Bronchial epithelial cell (primary cell): Measurements from ENCODE around the gene CAND2. TPM values are rescaled to one million over a fixed set of nuclear protein-coding genes. Genes with fewer than 3 reads are reported as not detected.
"Not testable (repeated sequence)": the region's sequence is repeated elsewhere in the genome, so short reads cannot be mapped to it uniquely, and the experiment has no call there.

Source experiments
- DNase-seq: peaks from one replicate; pipeline ENCODE4 v3.0.0-alpha.2; 2010; ENCODE audit warnings: low read depth
- FAIRE-seq: peaks from 2 replicates; lab custom pipeline; 2011; peaks lifted over from hg19 to GRCh38; lab: Jason Lieb, UNC
- H3K27me3 ChIP-seq: 2 replicates; pipeline ENCODE4 v1.5.1; 2011; ENCODE audit warnings: low read length; ENCODE audit not compliant: control insufficient read depth, insufficient read depth
- H3K36me3 ChIP-seq: 2 replicates; pipeline ENCODE4 v1.5.1; 2011; ENCODE audit warnings: low read length; ENCODE audit not compliant: control insufficient read depth, insufficient read depth
- H3K4me3 ChIP-seq: 2 replicates; pipeline ENCODE4 v1.5.1; 2011; ENCODE audit warnings: mild to moderate bottlenecking, low read depth, low read length, control low read depth
- CTCF ChIP-seq: IDR thresholded peaks from 2 replicates; pipeline ENCODE4 v1.5.1; 2011; ENCODE audit warnings: mild to moderate bottlenecking, moderate library complexity, low read length, control low read depth, inconsistent platforms; ENCODE audit not compliant: insufficient read depth, severe bottlenecking
- total RNA-seq: library from RNA; depleted of rRNA; stranded (reverse); fragments of >200 nt; gene quantifications from 2 replicates; pipeline ENCODE4 v1.2.1, GENCODE V29; 2014

CAND2 gene
- total RNA-seq, 1 donor from 2014 or later: 1.3 TPM

GRCh38 chr3:12780751-12781150 lies 15.7 kb upstream of the CAND2 start:
- H3K36me3 ChIP-seq: no peaks in the 10 kb centered on the region
- H3K4me3 ChIP-seq: no peak overlapping the region
- TF ChIP-seq CTCF: no peak
- no peak for DNase-seq
- H3K27me3 ChIP-seq: no peaks in the 10 kb centered on the region
- no peak for FAIRE-seq

- Histone ChIP-seq H3K4me3 (no peak overlapping the region), H3K27me3 (no peaks in the 10 kb centered on the region), H3K36me3 (no peaks in the 10 kb centered on the region)
- peak; percentile 34 for DNase-seq
- TF ChIP-seq CTCF: no peak
- no peak for FAIRE-seq
Measured at GRCh38 chr3:12782172-12782815, 14.2 kb upstream of the CAND2 start.

GRCh38 chr3:12785096-12785495 lies 11.4 kb upstream of the CAND2 start:
- TF ChIP-seq CTCF: no peak
- DNase-seq: no peak

GRCh38 chr3:12787346-12787745 lies 9.1 kb upstream of the CAND2 start:
- DNase-seq: peak; percentile 48
- not testable (repeated sequence) for FAIRE-seq, H3K36me3 ChIP-seq, H3K27me3 ChIP-seq, H3K4me3 ChIP-seq
- TF ChIP-seq CTCF: peak; percentile 70

More at GRCh38 chr3:12785096-12785495, 11.4 kb upstream of the CAND2 start:
- Histone ChIP-seq H3K27me3 (no peaks in the 10 kb centered on the region), H3K36me3 (no peaks in the 10 kb centered on the region), H3K4me3 (no peak overlapping the region)
- no peak for FAIRE-seq

- FAIRE-seq: not testable (repeated sequence)
Measured at GRCh38 chr3:12787967-12788690, 8.4 kb upstream of the CAND2 start.

GRCh38 chr3:12791430-12791829 lies 5.0 kb upstream of the CAND2 start:
- no peaks in the 10 kb centered on the region for H3K27me3 ChIP-seq
- FAIRE-seq (no peak), DNase-seq (no peak)
- TF ChIP-seq CTCF: no peak
- no peaks in the 10 kb centered on the region for H3K36me3 ChIP-seq
- H3K4me3 ChIP-seq: no peak overlapping the region

More at GRCh38 chr3:12787967-12788690, 8.4 kb upstream of the CAND2 start:
- not testable (repeated sequence) for H3K36me3 ChIP-seq, H3K4me3 ChIP-seq, H3K27me3 ChIP-seq, DNase-seq
